Esophagus squamous epithelium (tissue), 4 donors: Measurements from ENCODE around the gene GGT5.
"Not testable (repeated sequence)": the region's sequence is repeated elsewhere in the genome, so short reads cannot be mapped to it uniquely, and the experiment has no call there.

Source experiments
- POLR2A ChIP-seq, 4 donors: fragments of 450-650 bp; IDR thresholded peaks; one replicate each; pipeline ENCODE4 v1.6.1; 2017; ENCODE audit warnings: antibody characterized with exemption in 4 of 4, mild to moderate bottlenecking in 4 of 4, moderate library complexity in 3 of 4
- TF ChIP-seq, protein P1 (sequence below), 6 experiments: fragments of 450-650 bp in 4 of 6; fragments of 200-600 bp in 2 of 6; sonication (generic) in 2 of 6; IDR thresholded peaks; one replicate each; pipeline ENCODE4 v1.5.1; 2016 to 2019; ENCODE audit warnings: antibody characterized with exemption in 6 of 6, mild to moderate bottlenecking in 4 of 6, moderate library complexity in 4 of 6

DNA sequence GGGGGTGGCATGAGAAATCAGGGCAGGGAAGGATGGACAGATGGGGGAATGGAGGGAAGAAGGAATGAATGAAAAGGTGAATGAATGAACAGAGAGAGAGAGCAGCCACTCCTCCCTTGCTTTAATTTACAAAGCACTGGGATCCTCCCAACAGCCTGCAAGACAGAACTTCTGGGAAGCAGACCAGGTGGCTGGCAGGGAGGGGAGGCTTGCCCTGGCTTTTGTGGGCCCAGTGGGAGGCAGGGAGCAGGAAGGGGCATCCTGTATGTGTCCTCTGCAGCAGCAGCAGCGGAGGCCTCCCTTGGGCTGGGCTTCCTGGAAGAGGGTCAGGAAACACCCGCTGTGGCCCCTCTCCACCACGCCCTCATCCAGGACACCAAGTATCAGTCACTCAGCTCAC, 1.5 kb downstream of the GGT5 start:
- TF ChIP-seq, protein P1, sequence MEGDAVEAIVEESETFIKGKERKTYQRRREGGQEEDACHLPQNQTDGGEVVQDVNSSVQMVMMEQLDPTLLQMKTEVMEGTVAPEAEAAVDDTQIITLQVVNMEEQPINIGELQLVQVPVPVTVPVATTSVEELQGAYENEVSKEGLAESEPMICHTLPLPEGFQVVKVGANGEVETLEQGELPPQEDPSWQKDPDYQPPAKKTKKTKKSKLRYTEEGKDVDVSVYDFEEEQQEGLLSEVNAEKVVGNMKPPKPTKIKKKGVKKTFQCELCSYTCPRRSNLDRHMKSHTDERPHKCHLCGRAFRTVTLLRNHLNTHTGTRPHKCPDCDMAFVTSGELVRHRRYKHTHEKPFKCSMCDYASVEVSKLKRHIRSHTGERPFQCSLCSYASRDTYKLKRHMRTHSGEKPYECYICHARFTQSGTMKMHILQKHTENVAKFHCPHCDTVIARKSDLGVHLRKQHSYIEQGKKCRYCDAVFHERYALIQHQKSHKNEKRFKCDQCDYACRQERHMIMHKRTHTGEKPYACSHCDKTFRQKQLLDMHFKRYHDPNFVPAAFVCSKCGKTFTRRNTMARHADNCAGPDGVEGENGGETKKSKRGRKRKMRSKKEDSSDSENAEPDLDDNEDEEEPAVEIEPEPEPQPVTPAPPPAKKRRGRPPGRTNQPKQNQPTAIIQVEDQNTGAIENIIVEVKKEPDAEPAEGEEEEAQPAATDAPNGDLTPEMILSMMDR (IDR thresholded peaks at IDR 0.05), result not testable (repeated sequence)
- not testable (repeated sequence) for TF ChIP-seq POLR2A (IDR thresholded peaks at IDR 0.05)
